ENCODE measurements around the gene TMSB4X. TPM values are rescaled to one million over a fixed set of nuclear protein-coding genes. Genes with fewer than 3 reads are reported as not detected.

TMSB4X gene
- polyA plus RNA-seq, 1 donor from 2014 or later: 19,114 TPM

- peaks cover 3% of the 10 kb centered on the region for H3K36me3 Mint-ChIP-seq
- peaks cover 0 to 3% (median 0%) of the 10 kb centered on the region in 3 donors for H3K9me3 Mint-ChIP-seq
- H3K4me3 Mint-ChIP-seq: no peak overlapping the region
- no peak overlapping the region for H3K27ac Mint-ChIP-seq
- H3K27me3 Mint-ChIP-seq: peaks cover 12% of the 10 kb centered on the region
- H3K4me1 Mint-ChIP-seq: peaks cover 27 to 32% (median 31%) of the 10 kb centered on the region in 3 donors
Measured at GRCh38 chrX:12988797-12989196, 13.9 kb downstream of the TMSB4X start.

DNA sequence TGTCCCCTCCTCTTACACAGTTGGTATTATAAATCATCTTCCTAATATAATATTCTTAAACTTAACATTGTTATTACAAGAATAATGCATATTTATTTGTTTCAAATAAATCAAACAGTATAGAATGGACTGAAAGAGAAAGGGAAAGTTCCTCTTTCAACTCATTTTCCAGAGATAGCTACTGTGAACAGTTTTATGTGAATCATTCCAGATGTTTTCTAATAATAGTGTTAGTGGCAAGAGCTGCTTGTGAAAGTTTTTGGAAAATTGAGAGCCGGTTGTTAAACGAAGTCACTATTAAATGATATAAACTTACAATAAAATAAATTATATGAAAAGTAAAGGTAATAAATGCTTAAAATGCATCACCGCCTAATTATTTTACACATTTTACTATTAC is 14.6 kb downstream of the TMSB4X start:
- Mint-ChIP-seq H3K4me1 (peaks cover 22 to 26% (median 24%) of the 10 kb centered on the region in 3 donors), H3K36me3 (peaks cover 3% of the 10 kb centered on the region), H3K27ac (no peak overlapping the region)

GRCh38 chrX:12991575-12991974 is 16.7 kb downstream of the TMSB4X start:
- peak overlapping the region in 1 of 4 donors; percentile 43 for H3K4me3 Mint-ChIP-seq

More for the DNA sequence above, 14.6 kb downstream of the TMSB4X start:
- H3K27me3 Mint-ChIP-seq: peaks cover 12% of the 10 kb centered on the region
- no peak overlapping the region for H3K4me3 Mint-ChIP-seq
- H3K9me3 Mint-ChIP-seq: peaks cover 0 to 3% (median 0%) of the 10 kb centered on the region in 3 donors

GRCh38 chrX:12992544-12993118 is 17.7 kb downstream of the TMSB4X start:
- no peaks in the 10 kb centered on the region for H3K36me3 Mint-ChIP-seq
- peaks cover 7% of the 10 kb centered on the region for H3K27me3 Mint-ChIP-seq
- H3K9me3 Mint-ChIP-seq: peaks cover 0 to 3% (median 0%) of the 10 kb centered on the region in 3 donors
- no peak overlapping the region for H3K4me3 Mint-ChIP-seq
- peaks cover 5 to 22% (median 7%) of the 10 kb centered on the region in 3 donors for H3K4me1 Mint-ChIP-seq
- H3K27ac Mint-ChIP-seq: no peak overlapping the region

More at GRCh38 chrX:12991575-12991974, 16.7 kb downstream of the TMSB4X start:
- Mint-ChIP-seq H3K27ac (no peak overlapping the region), H3K36me3 (peaks cover 3% of the 10 kb centered on the region), H3K27me3 (peaks cover 2% of the 10 kb centered on the region), H3K9me3 (peaks cover 0 to 3% (median 0%) of the 10 kb centered on the region in 3 donors), H3K4me1 (peaks cover 7 to 16% (median 10%) of the 10 kb centered on the region in 3 donors)

DNA sequence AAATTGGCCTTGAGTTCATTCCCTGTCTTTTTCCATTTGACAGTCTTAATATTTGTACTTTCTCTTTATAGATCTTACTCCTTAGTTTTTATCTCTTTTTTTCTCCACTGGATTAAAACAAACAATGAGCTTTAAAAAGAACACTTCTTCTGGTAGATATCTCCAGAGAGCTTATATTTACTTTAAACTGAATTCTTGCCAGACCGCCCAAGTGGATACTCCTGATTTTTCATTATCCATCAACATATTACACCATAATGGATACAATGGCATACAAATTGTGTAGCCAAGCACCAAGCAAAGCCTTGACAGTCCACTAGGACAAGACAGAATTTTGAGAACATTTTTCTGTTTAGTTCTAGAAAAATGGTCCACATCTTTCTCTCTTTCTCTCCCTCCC is 18.9 kb downstream of the TMSB4X start:
- Mint-ChIP-seq H3K27ac (no peak overlapping the region), H3K36me3 (no peaks in the 10 kb centered on the region), H3K27me3 (peaks cover 12% of the 10 kb centered on the region), H3K4me1 (peaks cover 14 to 30% (median 16%) of the 10 kb centered on the region in 3 donors), H3K9me3 (peaks cover 0 to 3% (median 0%) of the 10 kb centered on the region in 3 donors), H3K4me3 (no peak overlapping the region)

GRCh38 chrX:12994321-12994720 is 19.4 kb downstream of the TMSB4X start:
- H3K27ac Mint-ChIP-seq: no peak overlapping the region
- no peak overlapping the region for H3K4me3 Mint-ChIP-seq

DNA sequence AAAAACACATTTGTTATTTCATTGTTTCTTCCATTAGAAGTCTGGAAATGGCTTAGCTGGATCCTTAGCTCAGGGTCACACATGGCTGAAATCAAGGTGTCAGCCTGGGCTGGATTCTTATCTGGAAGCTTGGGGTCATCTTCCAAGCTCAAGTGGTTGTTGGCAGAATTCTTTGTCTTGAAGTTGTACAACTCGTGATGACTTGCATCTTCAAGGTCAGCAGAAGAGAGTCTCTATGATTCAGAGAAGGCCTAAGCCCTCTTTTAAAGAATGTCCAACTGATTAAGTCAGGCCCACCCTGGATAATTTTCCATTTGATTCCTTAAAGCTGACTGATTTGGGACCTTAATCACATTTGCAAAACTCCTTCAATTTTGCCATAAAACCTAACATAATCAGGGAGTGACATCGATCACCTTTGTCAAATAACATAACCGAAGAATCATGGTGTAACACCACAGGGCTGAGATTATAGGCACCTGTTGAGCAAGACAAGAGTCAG is 22.1 kb downstream of the TMSB4X start:
- peaks cover 26 to 44% (median 31%) of the 10 kb centered on the region in 3 donors for H3K4me1 Mint-ChIP-seq
- peaks cover 12% of the 10 kb centered on the region for H3K27me3 Mint-ChIP-seq
- H3K4me3 Mint-ChIP-seq: no peak overlapping the region
- H3K27ac Mint-ChIP-seq: peak overlapping the region in 1 of 3 donors; percentile 59
- no peaks in the 10 kb centered on the region for H3K36me3 Mint-ChIP-seq
- peaks cover 0 to 3% (median 0%) of the 10 kb centered on the region in 3 donors for H3K9me3 Mint-ChIP-seq

More at GRCh38 chrX:12994321-12994720, 19.4 kb downstream of the TMSB4X start:
- H3K27me3 Mint-ChIP-seq: peaks cover 12% of the 10 kb centered on the region
- no peaks in the 10 kb centered on the region for H3K36me3 Mint-ChIP-seq
- peaks cover 0 to 3% (median 0%) of the 10 kb centered on the region in 3 donors for H3K9me3 Mint-ChIP-seq
- peaks cover 15 to 31% (median 15%) of the 10 kb centered on the region in 3 donors for H3K4me1 Mint-ChIP-seq

GRCh38 chrX:12997906-12998687 is 23.2 kb downstream of the TMSB4X start:
- peak overlapping the region in 2 of 4 donors; percentile 55 to 71 for H3K4me3 Mint-ChIP-seq
- peaks cover 0 to 3% (median 0%) of the 10 kb centered on the region in 3 donors for H3K9me3 Mint-ChIP-seq
- no peaks in the 10 kb centered on the region for H3K36me3 Mint-ChIP-seq
- H3K27me3 Mint-ChIP-seq: peaks cover 10% of the 10 kb centered on the region
- peaks cover 33 to 49% (median 40%) of the 10 kb centered on the region in 3 donors for H3K4me1 Mint-ChIP-seq
- H3K27ac Mint-ChIP-seq: peak overlapping the region; percentile 57 to 92 (median 84)

GRCh38 chrX:12999422-12999821 is 24.5 kb downstream of the TMSB4X start:
- Mint-ChIP-seq H3K4me1 (peaks cover 33 to 51% (median 40%) of the 10 kb centered on the region in 3 donors), H3K9me3 (peaks cover 0 to 3% (median 0%) of the 10 kb centered on the region in 3 donors), H3K36me3 (no peaks in the 10 kb centered on the region), H3K4me3 (peak overlapping the region; percentile 58 to 83 (median 64)), H3K27ac (peak overlapping the region; percentile 65 to 90 (median 77)), H3K27me3 (peaks cover 10% of the 10 kb centered on the region)

GRCh38 chrX:13000301-13000811 is 25.4 kb downstream of the TMSB4X start:
- peaks cover 15% of the 10 kb centered on the region for H3K27me3 Mint-ChIP-seq
- peaks cover 41 to 60% (median 49%) of the 10 kb centered on the region in 3 donors for H3K4me1 Mint-ChIP-seq
- H3K4me3 Mint-ChIP-seq: peak overlapping the region; percentile 58 to 83 (median 64)
- peaks cover 0 to 3% (median 0%) of the 10 kb centered on the region in 3 donors for H3K9me3 Mint-ChIP-seq
- no peaks in the 10 kb centered on the region for H3K36me3 Mint-ChIP-seq
- peak overlapping the region; percentile 65 to 90 (median 77) for H3K27ac Mint-ChIP-seq

GRCh38 chrX:13001097-13001496 is 26.2 kb downstream of the TMSB4X start:
- Mint-ChIP-seq H3K27me3 (peaks cover 15% of the 10 kb centered on the region), H3K27ac (peak overlapping the region; percentile 65 to 90 (median 77)), H3K4me1 (peaks cover 48 to 67% (median 56%) of the 10 kb centered on the region in 3 donors), H3K4me3 (peak overlapping the region in 3 of 4 donors; percentile 58 to 83 (median 66)), H3K9me3 (no peaks in the 10 kb centered on the region), H3K36me3 (no peaks in the 10 kb centered on the region)

GRCh38 chrX:13001961-13002671 is 27.2 kb downstream of the TMSB4X start:
- Mint-ChIP-seq H3K36me3 (no peaks in the 10 kb centered on the region), H3K4me1 (peaks cover 50 to 72% (median 61%) of the 10 kb centered on the region in 3 donors), H3K27ac (peak overlapping the region in 1 of 3 donors; percentile 49), H3K9me3 (no peaks in the 10 kb centered on the region), H3K4me3 (peak overlapping the region in 1 of 4 donors; percentile 43), H3K27me3 (peaks cover 14% of the 10 kb centered on the region)

- peak overlapping the region; percentile 65 to 92 (median 77) for H3K4me3 Mint-ChIP-seq
- peaks cover 15% of the 10 kb centered on the region for H3K27me3 Mint-ChIP-seq
- no peaks in the 10 kb centered on the region for H3K9me3 Mint-ChIP-seq
- no peaks in the 10 kb centered on the region for H3K36me3 Mint-ChIP-seq
- peak overlapping the region; percentile 33 to 78 (median 69) for H3K27ac Mint-ChIP-seq
- H3K4me1 Mint-ChIP-seq: peaks cover 41 to 69% (median 47%) of the 10 kb centered on the region in 3 donors
Measured at GRCh38 chrX:13005661-13006473, 31.0 kb downstream of the TMSB4X start.

All from IgD-negative memory B cell (primary cell).